ENCODE results near the gene SDCCAG8. TPM values are rescaled to one million over a fixed set of nuclear protein-coding genes. Genes with fewer than 3 reads are reported as not detected.

The SDCCAG8 gene
- polyA plus RNA-seq, 3 donors = 33.2 to 34.4 (median 33.4) TPM

DNA sequence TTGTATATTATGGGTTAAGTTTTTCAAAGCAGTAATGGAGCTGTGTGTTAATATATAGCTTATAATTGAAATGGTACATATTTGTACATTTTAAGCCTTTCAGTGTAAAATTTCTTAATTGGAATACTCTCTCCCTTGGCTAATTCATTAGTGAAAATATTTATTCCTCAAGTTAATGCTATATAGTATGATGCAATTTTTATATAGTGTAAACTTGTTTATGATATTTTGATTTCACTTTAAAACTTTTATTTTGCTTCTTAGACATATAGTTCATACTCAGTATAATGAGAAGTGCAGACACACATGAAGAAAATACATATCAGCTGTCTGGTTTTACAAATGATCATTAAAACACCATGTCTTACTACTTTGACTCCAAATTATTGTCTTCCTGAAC is 140.6 kb downstream of the SDCCAG8 start:
- intact Hi-C loops (cut with micrococcal nuclease) = no loop called here
- H3K9ac ChIP-seq (ENCODE audit: insufficient read depth, low read length, poor library complexity, severe bottlenecking) = no peak overlapping the region
- H2AFZ ChIP-seq (ENCODE audit: insufficient read depth, low read depth, low read length, poor library complexity, severe bottlenecking) = no peak overlapping the region
- TF ChIP-seq, protein P1, sequence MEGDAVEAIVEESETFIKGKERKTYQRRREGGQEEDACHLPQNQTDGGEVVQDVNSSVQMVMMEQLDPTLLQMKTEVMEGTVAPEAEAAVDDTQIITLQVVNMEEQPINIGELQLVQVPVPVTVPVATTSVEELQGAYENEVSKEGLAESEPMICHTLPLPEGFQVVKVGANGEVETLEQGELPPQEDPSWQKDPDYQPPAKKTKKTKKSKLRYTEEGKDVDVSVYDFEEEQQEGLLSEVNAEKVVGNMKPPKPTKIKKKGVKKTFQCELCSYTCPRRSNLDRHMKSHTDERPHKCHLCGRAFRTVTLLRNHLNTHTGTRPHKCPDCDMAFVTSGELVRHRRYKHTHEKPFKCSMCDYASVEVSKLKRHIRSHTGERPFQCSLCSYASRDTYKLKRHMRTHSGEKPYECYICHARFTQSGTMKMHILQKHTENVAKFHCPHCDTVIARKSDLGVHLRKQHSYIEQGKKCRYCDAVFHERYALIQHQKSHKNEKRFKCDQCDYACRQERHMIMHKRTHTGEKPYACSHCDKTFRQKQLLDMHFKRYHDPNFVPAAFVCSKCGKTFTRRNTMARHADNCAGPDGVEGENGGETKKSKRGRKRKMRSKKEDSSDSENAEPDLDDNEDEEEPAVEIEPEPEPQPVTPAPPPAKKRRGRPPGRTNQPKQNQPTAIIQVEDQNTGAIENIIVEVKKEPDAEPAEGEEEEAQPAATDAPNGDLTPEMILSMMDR (IDR thresholded peaks at IDR 0.05) = no peak
- H4K20me1 ChIP-seq (ENCODE audit: insufficient read depth, low read length) = no peaks in the 10 kb centered on the region
- no peaks in the 10 kb centered on the region for H3K9me3 ChIP-seq (replicated peaks in 1 of 2; ENCODE audit: control insufficient read depth in 1 of 2, insufficient read depth in 1 of 2, low read length in 2 of 2)
- H3K36me3 ChIP-seq (replicated peaks in 1 of 2; ENCODE audit: control insufficient read depth in 1 of 2, insufficient read depth in 2 of 2, low read length in 2 of 2) = peaks cover 0 to 2% of the 10 kb centered on the region in 2 donors
- no peaks in the 10 kb centered on the region for H3K9me3 Mint-ChIP-seq
- no peak overlapping the region for H3K27ac Mint-ChIP-seq
- H3K4me2 ChIP-seq (replicated peaks; ENCODE audit: extremely low read depth, low read length, poor library complexity, severe bottlenecking) = no peak overlapping the region
- DNase-seq = no peak
- no peak overlapping the region for H3K4me3 Mint-ChIP-seq
- H3K4me1 ChIP-seq (ENCODE audit: control insufficient read depth in 1 of 2, insufficient read depth in 2 of 2, low read length in 2 of 2) = no peaks in the 10 kb centered on the region
- peaks cover 17 to 22% of the 10 kb centered on the region in 2 donors for H3K36me3 Mint-ChIP-seq
- H3K4me1 Mint-ChIP-seq = no peaks in the 10 kb centered on the region
- no peaks in the 10 kb centered on the region for H3K79me2 ChIP-seq (ENCODE audit: insufficient read depth, low read length)
- no peak overlapping the region for H3K27ac ChIP-seq (ENCODE audit: low read depth in 1 of 2, low read length in 2 of 2)
- no peaks in the 10 kb centered on the region for H3K27me3 Mint-ChIP-seq (ENCODE audit: low read depth in 3 of 3)
- H3K4me3 ChIP-seq (replicated peaks in 1 of 3; ENCODE audit: low read depth in 2 of 3, low read length in 3 of 3) = no peak overlapping the region
- H3K27me3 ChIP-seq (ENCODE audit: control insufficient read depth in 2 of 2, insufficient read depth in 2 of 2, low read length in 2 of 2) = no peaks in the 10 kb centered on the region

DNA sequence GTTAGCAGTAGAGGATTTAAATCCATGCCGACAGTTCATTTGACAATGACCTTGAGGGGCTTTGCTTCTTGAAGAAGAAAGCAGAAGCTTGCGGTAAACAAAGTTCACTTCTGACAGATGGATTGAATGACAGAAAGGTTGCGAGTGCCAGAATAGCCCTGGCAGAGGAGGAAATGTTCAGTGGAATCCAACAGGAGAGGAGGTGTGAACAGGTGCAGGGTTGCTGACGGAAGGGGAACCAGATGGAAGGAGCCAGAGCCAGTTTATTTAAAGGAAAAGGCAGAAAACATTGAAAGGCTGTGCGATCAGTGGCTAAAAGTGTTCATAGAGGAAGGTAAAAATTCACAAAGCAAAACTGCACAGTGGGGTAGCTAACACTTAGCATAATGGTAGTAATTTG is 141.0 kb downstream of the SDCCAG8 start:
- intact Hi-C loops (cut with micrococcal nuclease) = no loop called here

More for the DNA sequence above, 141.0 kb downstream of the SDCCAG8 start:
- Mint-ChIP-seq H3K27ac (no peak overlapping the region), H3K36me3 (peaks cover 17 to 25% of the 10 kb centered on the region in 2 donors), H3K4me3 (no peak overlapping the region), H3K4me1 (no peaks in the 10 kb centered on the region), H3K27me3 (ENCODE audit: low read depth in 3 of 3) (no peaks in the 10 kb centered on the region), H3K9me3 (no peaks in the 10 kb centered on the region)
- H3K9ac ChIP-seq (ENCODE audit: insufficient read depth, low read length, poor library complexity, severe bottlenecking) = no peak overlapping the region
- no peak overlapping the region for H2AFZ ChIP-seq (ENCODE audit: insufficient read depth, low read depth, low read length, poor library complexity, severe bottlenecking)
- 91% methylated on average over 5 of the region's 5 CpGs for WGBS (ENCODE audit: insufficient coverage)
- no peaks in the 10 kb centered on the region for H4K20me1 ChIP-seq (ENCODE audit: insufficient read depth, low read length)
- TF ChIP-seq, protein P1 (IDR thresholded peaks at IDR 0.05) = no peak
- no peak overlapping the region for H3K27ac ChIP-seq (ENCODE audit: low read depth in 1 of 2, low read length in 2 of 2)
- no peaks in the 10 kb centered on the region for H3K27me3 ChIP-seq (ENCODE audit: control insufficient read depth in 2 of 2, insufficient read depth in 2 of 2, low read length in 2 of 2)
- no peak overlapping the region for H3K4me2 ChIP-seq (replicated peaks; ENCODE audit: extremely low read depth, low read length, poor library complexity, severe bottlenecking)
- H3K79me2 ChIP-seq (ENCODE audit: insufficient read depth, low read length) = no peaks in the 10 kb centered on the region
- no peak for DNase-seq
- no peak overlapping the region for H3K4me3 ChIP-seq (replicated peaks in 1 of 3; ENCODE audit: low read depth in 2 of 3, low read length in 3 of 3)
- H3K36me3 ChIP-seq (replicated peaks in 1 of 2; ENCODE audit: control insufficient read depth in 1 of 2, insufficient read depth in 2 of 2, low read length in 2 of 2) = peaks cover 0 to 2% of the 10 kb centered on the region in 2 donors
- no peaks in the 10 kb centered on the region for H3K9me3 ChIP-seq (replicated peaks in 1 of 2; ENCODE audit: control insufficient read depth in 1 of 2, insufficient read depth in 1 of 2, low read length in 2 of 2)
- H3K4me1 ChIP-seq (ENCODE audit: control insufficient read depth in 1 of 2, insufficient read depth in 2 of 2, low read length in 2 of 2) = no peaks in the 10 kb centered on the region

Measured in CD14-positive monocyte (primary cell).